Caco-2 (cell line): ENCODE results near the gene CILP2. TPM values are rescaled to one million over a fixed set of nuclear protein-coding genes. Genes with fewer than 3 reads are reported as not detected.

Experiments used
- BruUV-seq: library from RNA; stranded (reverse); fragments of 400-500 nt; replicated peaks from 2 replicates; lab custom pipeline; 2021; lab: Mats Ljungman, UMichigan
- CTCF ChIA-PET: fragments of 300-600 bp; sonication (Branson Sonifier 250); formaldehyde crosslinking; loops from one replicate; lab custom pipeline; 2022; ENCODE audit warnings: antibody characterized with exemption; lab: Charles Lee
- POLR2A ChIA-PET: fragments of 300-600 bp; sonication (Branson Sonifier 250); formaldehyde crosslinking; loops from one replicate; lab custom pipeline; 2022; ENCODE audit warnings: antibody characterized with exemption; lab: Charles Lee
- DNase-seq, 2 experiments: peaks; one replicate each; pipeline versions ENCODE4 v3.0.0 to v3.0.0-alpha.2; 2020 to 2022
- H3K27me3 ChIP-seq: replicated peaks from 2 replicates; pipeline ENCODE4 v1.6.0; 2011; ENCODE audit warnings: low read length; ENCODE audit not compliant: control insufficient read depth, insufficient read depth
- H3K36me3 ChIP-seq: 2 replicates; pipeline ENCODE4 v1.5.1; 2011; ENCODE audit warnings: low read length; ENCODE audit not compliant: control insufficient read depth, insufficient read depth
- H3K4me1 ChIP-seq: fragments of 250-450 bp; sonication (Bioruptor Pico); 2 replicates; pipeline ENCODE4 v1.5.1; 2020; ENCODE audit warnings: mild to moderate bottlenecking
- H3K4me3 ChIP-seq: 2 replicates; pipeline ENCODE4 v1.5.1; 2011; ENCODE audit warnings: low read depth, mild to moderate bottlenecking, control low read depth, low read length
- H3K9me3 ChIP-seq: fragments of 250-450 bp; sonication (Bioruptor Pico); 2 replicates; pipeline ENCODE4 v1.5.1; 2020; ENCODE audit warnings: mild to moderate bottlenecking, moderate library complexity
- H3K27ac Mint-ChIP-seq: one replicate; pipeline ENCODE4 v1.8.0; 2022; ENCODE audit warnings: mixed read lengths; ENCODE audit not compliant: unreplicated experiment
- H3K27me3 Mint-ChIP-seq: one replicate; pipeline ENCODE4 v1.8.0; 2022; ENCODE audit warnings: mixed read lengths; ENCODE audit not compliant: insufficient read depth, unreplicated experiment
- H3K36me3 Mint-ChIP-seq: one replicate; pipeline ENCODE4 v1.8.0; 2022; ENCODE audit warnings: mild to moderate bottlenecking, mixed read lengths; ENCODE audit not compliant: insufficient read depth, unreplicated experiment
- H3K4me1 Mint-ChIP-seq: one replicate; pipeline ENCODE4 v1.8.0; 2022; ENCODE audit warnings: low read depth, mixed read lengths; ENCODE audit not compliant: unreplicated experiment
- H3K4me3 Mint-ChIP-seq: one replicate; pipeline ENCODE4 v1.8.0; 2022; ENCODE audit warnings: mild to moderate bottlenecking, moderate library complexity, mixed read lengths; ENCODE audit not compliant: unreplicated experiment
- H3K9me3 Mint-ChIP-seq: one replicate; pipeline ENCODE4 v1.8.0; 2022; ENCODE audit warnings: mixed read lengths; ENCODE audit not compliant: unreplicated experiment
- CTCF ChIP-seq, 2 experiments: fragments of 200-600 bp in 1 of 2; IDR thresholded peaks; 1 replicate in 1 of 2; 2 replicates in 1 of 2; pipeline versions ENCODE4 v1.5.1 to v1.8.0; 2011 to 2022; ENCODE audit warnings: antibody characterized with exemption in 1 of 2, control low read depth in 1 of 2, inconsistent platforms in 1 of 2, low read depth in 1 of 2, low read length in 1 of 2, mild to moderate bottlenecking in 1 of 2, moderate library complexity in 1 of 2; ENCODE audit not compliant: insufficient read depth in 1 of 2, severe bottlenecking in 1 of 2, unreplicated experiment in 1 of 2
- intact Hi-C: fragments of 100-400 bp; cut with micrococcal nuclease; formaldehyde crosslinking; loops from one replicate; pipeline ENCODE4 v1.10.0; 2022; ENCODE audit not compliant: unreplicated experiment
- total RNA-seq: library from RNA; stranded (reverse); gene quantifications from 2 replicates; pipeline ENCODE4 v1.2.3, GENCODE V29; 2022

CILP2 gene
- total RNA-seq, 1 experiment from 2014 or later, result 1.3 TPM

- DNase-seq, result no peak
Measured at GRCh38 chr19:19527371-19527656, 10.8 kb upstream of the CILP2 start.

GRCh38 chr19:19527674-19528625, 10.1 kb upstream of the CILP2 start:
- Histone ChIP-seq H3K4me3 (no peak overlapping the region), H3K9me3 (no peaks in the 10 kb centered on the region), H3K4me1 (no peaks in the 10 kb centered on the region), H3K36me3 (no peaks in the 10 kb centered on the region), H3K27me3 (no peaks in the 10 kb centered on the region)
- Mint-ChIP-seq H3K9me3 (no peaks in the 10 kb centered on the region), H3K36me3 (peaks cover 39% of the 10 kb centered on the region), H3K27me3 (no peaks in the 10 kb centered on the region), H3K27ac (no peak overlapping the region), H3K4me3 (no peak overlapping the region), H3K4me1 (no peaks in the 10 kb centered on the region)
- TF ChIP-seq CTCF (IDR thresholded peaks at IDR 0.05; ENCODE audit: insufficient read depth in 1 of 2, low read depth in 1 of 2, low read length in 1 of 2, severe bottlenecking in 1 of 2, unreplicated experiment in 1 of 2), result no peak
- intact Hi-C loops, result no loop called here
- no TSS peak for BruUV-seq
- ChIA-PET POLR2A (no interaction called here), CTCF (interaction anchor here (2.2 kb wide), 1 partner anchor 116 kb away, joined by 5 read pairs; the partner anchor contains the start of gene GMIP)
- DNase-seq, result no peak

More at GRCh38 chr19:19527371-19527656, 10.8 kb upstream of the CILP2 start:
- TF ChIP-seq CTCF (IDR thresholded peaks at IDR 0.05; ENCODE audit: insufficient read depth in 1 of 2, low read depth in 1 of 2, low read length in 1 of 2, severe bottlenecking in 1 of 2, unreplicated experiment in 1 of 2), result no peak
- H3K4me1 ChIP-seq, result no peaks in the 10 kb centered on the region
- no peak overlapping the region for H3K4me3 ChIP-seq
- Mint-ChIP-seq H3K9me3 (no peaks in the 10 kb centered on the region), H3K4me1 (no peaks in the 10 kb centered on the region), H3K27me3 (no peaks in the 10 kb centered on the region), H3K36me3 (peaks cover 43% of the 10 kb centered on the region), H3K4me3 (no peak overlapping the region), H3K27ac (no peak overlapping the region)
- intact Hi-C loops, result no loop called here
- POLR2A ChIA-PET, result no interaction called here
- CTCF ChIA-PET, result no interaction called here
- no peaks in the 10 kb centered on the region for H3K9me3 ChIP-seq
- BruUV-seq, result no TSS peak
- H3K36me3 ChIP-seq, result no peaks in the 10 kb centered on the region
- no peaks in the 10 kb centered on the region for H3K27me3 ChIP-seq

- H3K27ac Mint-ChIP-seq, result peak within 1 kb of the TSS; percentile 58
- H3K4me3 Mint-ChIP-seq, result no peak within 1 kb of the TSS
- intact Hi-C loops, result no loop called here
- TF ChIP-seq CTCF (IDR thresholded peaks at IDR 0.05; ENCODE audit: insufficient read depth in 1 of 2, low read depth in 1 of 2, low read length in 1 of 2, severe bottlenecking in 1 of 2, unreplicated experiment in 1 of 2), result no peak
- H3K4me3 ChIP-seq, result no peak within 1 kb of the TSS
- peaks cover 39% of the 10 kb centered on the region for H3K36me3 Mint-ChIP-seq
- no peaks in the 10 kb centered on the region for H3K4me1 ChIP-seq
- DNase-seq, result no peak
- no peaks in the 10 kb centered on the region for H3K36me3 ChIP-seq
- H3K27me3 Mint-ChIP-seq, result no peaks in the 10 kb centered on the region
- H3K9me3 Mint-ChIP-seq, result no peaks in the 10 kb centered on the region
- peaks cover 2% of the 10 kb centered on the region for H3K4me1 Mint-ChIP-seq
- no peaks in the 10 kb centered on the region for H3K27me3 ChIP-seq
- CTCF ChIA-PET, result interaction anchor here (0.6 to 2.2 kb wide), 4 partner anchors 13 to 115 kb away, joined by 3 to 6 read pairs (median 4); partner anchors contain the start of genes GMIP and NDUFA13
- H3K9me3 ChIP-seq, result no peaks in the 10 kb centered on the region
- POLR2A ChIA-PET, result no interaction called here
- no TSS peak for BruUV-seq
Measured at GRCh38 chr19:19528721-19529490, 9.2 kb upstream of the CILP2 start, which contains the start of gene YJEFN3. Gene YJEFN3 (plus strand): TSS chr19:19528911. CDS start chr19:19528933, 22 bp downstream.
